ENCODE measurements around the gene DNAAF9.
A peak's percentile ranks its signal among the peaks of the same experiment; 100 is the strongest.
"Not testable (repeated sequence)": the region's sequence is repeated elsewhere in the genome, so short reads cannot be mapped to it uniquely, and the experiment has no call there.

Gene DNAAF9

DNA sequence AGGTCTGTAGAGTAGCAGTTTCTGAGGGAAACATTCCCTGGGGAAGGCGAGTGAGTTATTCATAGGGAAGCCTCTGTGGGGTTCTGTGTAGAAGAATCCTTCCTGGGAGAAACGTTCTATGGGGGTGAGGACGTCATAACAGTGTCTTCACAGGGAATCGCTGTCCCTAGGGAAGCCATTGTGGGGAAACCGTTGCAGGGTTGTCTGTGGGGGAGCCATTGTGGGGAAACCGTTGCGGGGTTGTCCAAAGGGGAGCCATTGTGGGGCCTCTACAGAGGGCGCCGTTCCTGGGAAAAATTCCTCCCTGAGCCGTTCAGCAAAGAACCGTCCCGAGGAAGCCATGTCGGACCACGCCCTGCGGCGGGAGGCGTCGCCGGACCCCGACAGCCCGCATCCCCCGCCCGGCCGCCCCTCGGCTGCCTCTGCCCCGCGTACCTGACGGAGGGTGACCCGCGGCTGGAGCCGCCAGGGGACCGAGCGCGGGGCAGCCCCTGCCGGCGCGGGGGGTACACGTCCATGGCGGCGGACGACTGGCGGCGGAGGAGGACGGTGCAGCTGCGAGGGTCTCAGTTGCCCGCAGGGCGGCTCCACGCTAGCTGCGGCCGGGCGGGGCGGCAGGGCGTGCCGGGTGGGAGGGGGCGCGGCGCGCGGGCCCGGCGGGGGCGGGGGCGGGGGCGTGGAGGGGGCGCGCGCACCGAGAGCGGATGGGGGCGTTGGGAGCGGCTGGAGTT lies at the start of gene DNAAF9:
Gene DNAAF9, minus strand, starts transcription at position 630 of the 731 bp plus-strand sequence. Its CDS starts 112 bp downstream, at position 518.
- peak; percentile 51 for DNase-seq

DNA sequence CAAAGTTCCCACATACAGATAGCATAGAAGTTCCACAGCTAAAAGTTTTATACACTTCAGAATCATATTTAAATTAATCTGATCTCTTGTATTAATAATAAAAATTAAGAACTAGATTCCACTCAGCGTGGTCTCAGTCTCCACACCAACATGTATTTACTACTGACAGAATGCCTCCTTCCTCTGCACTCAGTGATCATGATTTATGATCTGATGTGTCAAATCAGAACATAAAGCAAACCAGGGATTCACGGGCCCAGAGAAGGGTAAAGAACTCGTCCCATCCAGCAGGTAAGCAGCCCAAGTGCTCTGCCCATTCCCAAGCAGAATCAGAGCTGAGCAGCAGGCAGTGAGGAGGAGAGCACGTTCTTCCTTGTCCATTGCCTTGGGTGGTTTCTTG lies 49.2 kb upstream of the DNAAF9 start:
- DNase-seq = no peak

DNA sequence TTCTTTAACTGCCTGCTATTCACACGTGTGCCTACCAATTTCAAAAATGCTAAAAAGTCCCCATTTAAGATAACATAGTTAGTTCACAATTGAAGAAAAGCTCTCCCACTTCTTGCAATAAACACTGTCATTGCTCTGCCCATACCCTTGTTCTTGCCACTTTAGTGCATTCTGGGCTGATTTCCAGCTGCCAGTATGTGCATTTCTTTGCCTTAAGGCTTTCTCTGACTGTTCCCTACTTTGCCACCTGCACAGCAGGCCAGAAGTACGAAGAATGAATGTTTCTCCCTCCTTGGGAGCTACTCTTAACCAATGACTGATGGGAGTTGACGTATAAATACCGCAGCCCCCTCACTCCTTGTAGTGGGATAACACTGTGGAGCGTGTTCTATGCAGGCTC lies 47.4 kb upstream of the DNAAF9 start:
- no peak for DNase-seq

DNA sequence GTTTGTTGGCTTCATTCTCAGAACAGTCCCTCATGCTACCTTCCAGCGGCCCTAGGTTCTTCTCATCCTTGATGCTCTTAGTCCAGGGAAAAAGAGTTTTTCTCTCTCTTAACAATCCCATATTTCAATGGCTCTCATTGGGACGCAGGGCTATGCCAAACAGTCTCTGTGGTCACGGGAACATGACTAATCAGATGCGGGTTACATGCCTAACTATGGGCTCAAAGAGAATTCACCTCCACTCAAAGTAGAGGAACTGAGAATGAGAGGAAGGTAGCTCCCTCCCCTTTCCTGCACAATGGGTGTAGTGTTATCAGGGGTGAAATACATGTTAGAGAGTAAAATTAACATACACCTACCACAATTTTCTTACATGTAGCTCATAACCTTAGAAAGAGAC lies 45.2 kb upstream of the DNAAF9 start:
- no peak for DNase-seq

DNA sequence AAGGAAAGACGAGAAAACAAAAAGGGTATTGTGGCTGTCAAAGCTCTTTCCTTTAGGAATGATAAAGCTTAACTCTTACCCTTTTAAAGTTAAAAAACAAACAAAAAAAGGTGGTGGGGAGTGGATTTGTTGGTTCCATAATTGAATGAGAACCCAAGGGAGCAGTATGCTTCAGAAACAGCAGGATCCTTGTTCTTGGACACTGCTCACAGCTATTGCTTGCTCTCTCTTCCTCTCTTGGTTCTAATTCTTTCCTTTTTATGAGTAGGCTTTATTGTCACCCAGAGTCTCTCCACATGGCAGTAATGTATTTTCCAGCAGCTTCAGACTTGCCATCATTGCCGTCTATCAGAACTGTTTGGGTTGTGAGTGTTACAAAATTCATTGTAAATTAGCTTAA lies 44.7 kb upstream of the DNAAF9 start:
- DNase-seq = no peak

DNA sequence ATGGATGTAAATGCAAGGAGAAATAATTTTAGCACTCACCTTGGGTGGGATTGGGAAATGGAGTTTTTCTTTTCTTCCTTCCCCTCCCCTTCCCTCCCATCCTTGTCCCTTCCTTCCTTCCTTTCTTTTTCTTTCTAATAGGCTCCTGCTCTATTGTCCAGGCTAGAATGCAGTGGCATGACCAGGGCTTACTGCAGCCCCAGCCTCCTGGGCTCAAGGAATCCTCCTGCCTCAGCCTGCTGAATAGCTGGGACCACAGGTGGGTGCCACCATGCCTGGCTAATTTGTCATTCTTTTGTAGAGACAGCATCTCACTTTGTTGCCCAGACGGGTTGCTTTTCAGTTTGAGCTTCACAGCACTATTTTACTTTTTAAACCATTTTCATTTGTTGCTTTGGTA lies 41.9 kb upstream of the DNAAF9 start:
- DNase-seq = no peak

DNA sequence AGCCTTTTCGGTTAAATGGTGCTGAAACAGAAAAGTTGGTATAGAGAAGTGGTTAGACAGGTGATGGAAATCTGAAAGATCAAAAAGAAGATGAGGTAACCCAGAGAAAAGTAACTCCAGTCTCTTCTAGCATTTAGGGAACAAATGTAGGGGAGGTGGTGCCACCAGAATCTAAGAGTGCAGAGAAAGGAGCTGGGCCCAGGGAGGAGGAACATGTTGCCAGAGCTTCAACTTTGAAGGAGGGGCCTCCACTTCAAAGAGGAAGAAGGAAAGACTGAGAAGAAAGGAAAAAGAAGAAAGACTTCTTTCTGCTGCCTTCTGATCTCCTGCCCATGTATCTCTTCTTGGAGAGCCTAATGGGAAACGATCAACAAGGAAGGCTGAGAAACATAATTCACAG lies 39.9 kb upstream of the DNAAF9 start:
- no peak for DNase-seq

DNA sequence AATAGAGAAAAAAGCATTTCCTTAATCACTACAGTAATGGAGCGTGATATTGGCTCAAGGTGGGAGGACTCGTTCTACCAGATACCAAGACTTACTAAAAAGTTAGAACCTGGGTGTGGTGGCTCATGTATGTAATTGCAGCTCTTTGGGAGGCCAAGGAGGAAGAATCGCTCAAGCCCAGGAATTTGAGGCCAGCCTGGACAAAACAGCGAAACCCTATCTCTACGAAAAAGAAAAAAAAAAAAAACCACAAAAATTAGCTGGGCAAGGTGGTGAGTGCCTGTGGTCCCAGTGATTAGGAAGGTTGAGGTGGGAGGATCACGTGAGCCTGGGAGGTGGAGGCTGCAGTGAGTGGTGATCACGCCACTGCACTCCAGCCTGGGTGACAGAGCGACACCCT lies 39.3 kb upstream of the DNAAF9 start:
- no peak for DNase-seq

DNA sequence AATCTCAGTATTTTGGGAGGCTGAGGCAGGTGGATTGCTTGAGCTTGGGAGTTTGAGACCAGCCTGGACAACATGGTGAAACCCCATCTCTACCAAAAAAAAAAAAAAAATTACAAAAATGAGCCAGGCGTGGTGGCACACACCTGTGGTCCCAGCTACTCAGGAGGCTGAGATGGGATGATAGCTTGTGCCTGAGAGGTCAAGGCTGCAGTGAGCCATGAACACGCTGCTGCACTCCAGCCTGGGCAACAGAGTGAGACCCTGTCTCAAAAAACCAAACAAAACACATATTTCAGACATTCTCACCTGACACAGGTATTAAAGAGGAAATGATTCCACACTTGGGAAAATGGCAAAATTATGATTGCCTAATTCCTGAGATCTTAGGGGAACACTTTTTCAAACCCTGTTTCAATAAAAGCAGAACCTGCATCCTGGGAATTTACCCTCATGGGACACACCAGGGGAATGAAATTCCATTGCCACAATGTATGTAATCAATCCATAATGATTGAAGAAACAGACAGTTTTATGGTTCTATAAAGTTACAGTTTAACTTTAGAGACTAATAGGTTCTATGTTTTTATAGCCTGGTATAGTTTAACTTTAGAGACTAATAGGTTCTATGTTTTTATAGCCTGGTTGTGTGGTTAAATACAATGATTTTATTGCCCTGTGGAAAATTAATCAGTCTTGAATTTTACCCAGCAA lies 29.6 kb upstream of the DNAAF9 start:
- DNase-seq = no peak

DNA sequence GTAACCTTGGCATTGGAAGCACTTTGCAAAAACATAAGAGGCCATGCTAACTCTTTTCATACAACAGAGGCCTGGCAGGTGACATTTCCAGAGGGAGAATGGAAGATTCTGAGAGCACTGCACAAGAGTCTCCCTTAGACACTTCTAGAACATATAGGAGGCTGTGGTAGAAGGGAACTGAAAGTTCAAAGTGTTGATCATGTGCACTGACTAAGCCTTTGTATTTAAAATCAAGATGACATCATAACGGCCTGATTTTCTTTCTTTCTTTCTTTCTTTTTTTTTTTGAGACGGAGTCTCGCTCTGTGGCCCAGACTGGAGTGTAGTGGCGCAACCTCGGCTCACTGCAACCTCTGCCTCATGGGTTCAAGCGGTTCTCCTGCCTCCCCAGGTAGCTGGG lies 26.8 kb upstream of the DNAAF9 start:
- DNase-seq = no peak

DNA sequence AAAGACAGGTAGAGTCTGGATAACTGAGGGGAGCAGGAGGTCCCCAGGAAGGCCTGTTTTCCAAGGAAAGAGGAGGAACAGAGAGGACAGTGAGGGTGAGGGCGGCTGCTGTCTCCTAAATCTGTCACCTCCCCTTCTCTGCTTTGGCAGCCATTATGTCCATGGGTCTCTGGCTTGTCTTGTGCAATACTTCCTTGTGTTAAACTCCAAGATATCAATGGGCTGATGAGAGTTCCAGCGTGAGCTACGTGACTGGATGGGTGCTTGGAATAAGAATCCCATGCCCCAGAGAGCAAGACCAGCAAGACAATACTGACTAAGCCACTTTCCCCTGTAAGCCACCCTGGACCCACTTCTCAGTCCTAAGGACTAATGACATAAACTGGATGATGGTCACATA lies 26.3 kb upstream of the DNAAF9 start:
- DNase-seq = no peak

DNA sequence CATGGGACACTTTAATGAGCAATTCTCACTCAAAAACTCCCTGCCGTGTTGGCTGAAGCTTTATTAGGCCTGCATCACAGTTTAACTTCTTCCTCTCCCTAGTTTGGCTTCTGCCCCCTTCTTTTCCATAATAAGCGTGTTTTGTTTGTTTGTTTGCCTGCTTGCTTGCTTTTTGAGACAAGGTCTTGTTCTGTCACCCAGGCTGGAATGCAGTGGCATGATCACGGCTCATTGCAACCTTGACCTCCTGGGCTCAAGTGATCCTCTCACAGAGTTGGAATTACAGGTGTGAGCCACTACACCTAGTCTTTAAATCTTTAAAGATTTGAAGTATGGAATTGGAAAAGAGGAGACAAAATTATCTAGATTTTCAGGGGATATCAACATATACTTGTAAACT lies 25.4 kb upstream of the DNAAF9 start:
- DNase-seq = no peak

DNA sequence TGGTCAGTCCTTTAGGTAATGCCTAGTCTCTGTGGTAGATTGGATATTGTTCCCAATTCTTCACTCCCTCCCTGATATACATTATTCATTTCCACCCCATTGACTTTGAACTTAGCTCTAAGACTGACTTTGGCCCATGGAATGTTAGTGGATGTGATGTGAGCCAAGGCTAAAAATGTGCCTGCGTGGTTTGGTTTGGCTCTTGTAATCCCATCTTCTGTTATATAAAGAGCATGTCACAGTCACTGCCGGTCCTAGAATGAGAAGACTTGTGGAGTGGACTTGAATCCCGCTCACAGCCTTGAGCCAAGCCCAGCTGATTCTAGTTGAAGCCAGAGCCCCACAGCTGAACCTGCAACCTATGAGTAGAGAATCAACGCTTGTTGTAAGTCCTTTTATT lies 23.6 kb upstream of the DNAAF9 start:
- no peak for DNase-seq

DNA sequence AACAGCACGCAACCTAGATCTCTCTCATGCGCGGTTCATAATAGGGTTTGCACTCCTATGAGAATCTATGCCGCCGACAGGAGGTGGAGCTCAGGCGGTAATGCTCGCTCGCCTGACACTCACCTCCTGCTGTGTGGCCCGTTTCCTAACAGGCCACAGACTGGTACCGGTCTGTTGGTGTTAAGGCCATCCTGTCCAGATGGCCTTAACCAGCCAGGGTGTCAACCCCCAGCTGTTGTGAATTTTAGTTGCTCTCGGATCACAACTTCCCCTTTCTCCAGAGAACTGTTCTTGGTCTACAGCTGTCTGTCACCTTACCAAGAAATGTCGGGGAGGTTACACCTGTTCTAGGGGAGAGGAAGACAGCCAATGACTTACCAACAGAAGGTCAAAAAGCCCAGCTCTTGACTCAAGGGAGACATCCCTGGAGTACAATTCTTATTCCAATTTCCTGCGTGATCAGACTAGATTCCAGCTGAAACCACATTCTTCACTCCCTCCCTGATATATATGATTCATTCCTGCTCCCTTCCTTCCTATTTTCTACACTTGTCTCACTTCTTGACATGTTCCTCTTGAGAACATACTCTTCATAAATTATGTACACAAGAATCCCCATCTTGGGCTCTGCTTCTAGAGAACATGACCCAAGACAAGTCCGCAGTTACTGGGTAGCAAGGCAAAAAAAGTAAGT lies 23.1 kb upstream of the DNAAF9 start:
- DNase-seq = no peak

DNA sequence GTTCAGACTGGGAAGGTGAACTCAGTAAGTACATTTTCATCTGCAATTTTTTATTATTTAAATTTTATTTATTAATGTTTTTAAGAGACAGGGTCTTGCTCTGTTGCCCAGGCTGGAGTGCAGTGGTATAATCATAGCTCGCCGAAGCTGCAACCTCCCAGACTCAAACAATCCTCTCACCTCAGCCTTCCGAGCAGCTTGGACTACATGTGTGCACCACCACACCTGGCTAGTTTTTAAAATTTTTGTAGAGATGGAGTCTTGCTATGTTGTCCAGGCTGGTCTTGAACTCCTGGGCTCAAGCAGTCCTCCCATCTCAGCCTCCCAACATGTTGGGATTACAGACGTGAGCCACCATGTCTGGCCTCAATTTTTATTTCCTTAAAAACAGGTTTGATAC lies 19.3 kb upstream of the DNAAF9 start:
- DNase-seq = not testable (repeated sequence)

DNA sequence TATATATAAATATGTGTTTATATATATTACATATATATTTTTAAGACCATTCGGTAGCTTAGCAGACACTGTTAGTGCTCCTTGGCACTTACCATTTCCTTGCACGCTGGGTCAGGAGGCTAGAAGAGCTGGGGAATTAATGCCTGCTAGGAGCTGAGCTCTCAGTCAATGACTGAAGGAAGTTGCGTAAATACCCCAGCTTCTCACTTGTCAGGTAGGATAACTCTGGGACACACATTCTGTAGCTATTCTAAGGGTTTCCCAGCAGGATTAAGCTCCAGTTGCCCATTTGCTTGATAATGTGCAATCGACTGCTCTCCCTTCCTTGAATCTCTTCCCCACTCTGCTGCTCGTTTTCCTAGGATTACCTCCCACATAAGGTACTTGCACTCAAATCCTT lies 15.7 kb upstream of the DNAAF9 start:
- DNase-seq = no peak

DNA sequence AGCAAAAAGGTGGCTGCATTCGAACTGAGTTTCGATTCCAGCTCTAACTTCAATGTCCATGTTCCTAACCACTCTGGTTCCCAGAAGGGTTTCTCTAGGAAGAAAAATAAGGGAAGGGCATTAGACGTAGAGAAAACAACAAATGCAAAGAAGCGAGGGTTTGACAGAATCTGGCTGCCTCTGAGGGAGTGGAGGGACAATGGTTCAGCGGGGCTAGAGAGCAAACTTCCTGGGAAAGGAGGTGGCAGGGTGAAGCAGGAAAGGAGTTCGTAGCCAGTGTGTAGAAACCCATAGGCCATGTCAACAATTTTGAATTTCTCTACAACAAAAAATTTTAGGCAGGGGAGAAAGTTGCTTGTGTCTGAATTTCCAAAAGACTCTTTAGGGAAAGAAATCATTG lies 14.5 kb upstream of the DNAAF9 start:
- DNase-seq = no peak

DNA sequence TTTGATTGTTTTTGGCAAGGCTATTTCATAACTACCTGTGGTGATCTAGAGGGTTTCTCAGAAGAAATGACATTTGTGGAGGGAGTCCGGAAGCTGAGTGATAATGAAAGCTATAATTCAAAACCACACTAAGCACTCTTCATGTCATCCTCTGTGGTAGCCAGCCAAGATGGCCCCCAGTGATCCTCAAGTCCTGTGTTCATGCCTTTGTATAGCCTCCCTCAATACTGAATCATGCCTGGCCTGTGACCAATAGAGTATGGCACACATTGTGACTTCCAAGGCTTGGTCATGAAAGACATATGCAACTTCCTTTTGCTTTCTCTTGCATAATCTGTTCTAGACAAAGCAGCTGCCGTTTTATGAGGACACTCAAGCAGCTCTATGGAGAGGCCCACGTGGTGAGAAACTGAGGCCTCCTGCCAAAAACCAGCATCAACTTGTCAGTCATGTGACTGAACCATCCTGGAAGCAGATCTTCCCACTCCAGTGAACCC lies 12.8 kb upstream of the DNAAF9 start:
- DNase-seq = no peak

DNA sequence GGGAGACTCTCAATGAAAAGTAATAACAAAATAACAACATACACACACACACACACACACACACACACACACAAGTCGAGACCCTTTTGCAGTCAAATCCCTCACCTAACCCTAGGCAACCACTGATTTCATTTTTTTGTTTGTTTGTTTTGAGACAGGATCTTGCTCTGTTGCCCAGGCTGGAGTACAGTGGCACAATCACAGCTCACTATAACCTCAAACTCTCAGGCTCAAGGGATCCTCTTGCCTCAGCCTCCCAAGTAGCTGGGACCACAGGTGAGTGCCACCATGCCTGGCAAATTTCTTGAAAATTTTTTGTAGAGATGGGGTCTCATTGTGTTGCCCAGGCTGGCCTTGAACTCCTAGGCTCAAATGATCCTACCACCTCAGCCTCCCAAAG lies 10.7 kb upstream of the DNAAF9 start:
- not testable (repeated sequence) for DNase-seq

DNA sequence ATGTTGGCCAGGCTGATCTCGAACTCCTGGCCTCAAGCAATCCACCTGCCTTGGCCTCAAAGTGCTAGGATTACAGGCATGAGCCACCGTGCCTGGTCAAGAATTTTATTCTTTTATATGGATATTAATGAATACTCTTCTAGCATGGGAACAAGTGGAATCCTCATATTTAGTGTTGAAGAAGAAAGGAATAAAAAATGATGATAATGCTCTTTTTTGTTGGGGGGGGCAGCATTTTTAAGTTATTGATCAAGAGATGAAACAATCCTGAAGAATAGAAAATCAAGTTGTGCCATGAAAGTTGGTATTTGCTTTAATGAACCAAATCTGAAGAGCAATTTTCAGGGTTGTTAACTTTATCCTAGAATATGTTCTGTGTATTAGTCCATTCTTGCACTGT lies 6.7 kb upstream of the DNAAF9 start:
- no peak for DNase-seq

DNA sequence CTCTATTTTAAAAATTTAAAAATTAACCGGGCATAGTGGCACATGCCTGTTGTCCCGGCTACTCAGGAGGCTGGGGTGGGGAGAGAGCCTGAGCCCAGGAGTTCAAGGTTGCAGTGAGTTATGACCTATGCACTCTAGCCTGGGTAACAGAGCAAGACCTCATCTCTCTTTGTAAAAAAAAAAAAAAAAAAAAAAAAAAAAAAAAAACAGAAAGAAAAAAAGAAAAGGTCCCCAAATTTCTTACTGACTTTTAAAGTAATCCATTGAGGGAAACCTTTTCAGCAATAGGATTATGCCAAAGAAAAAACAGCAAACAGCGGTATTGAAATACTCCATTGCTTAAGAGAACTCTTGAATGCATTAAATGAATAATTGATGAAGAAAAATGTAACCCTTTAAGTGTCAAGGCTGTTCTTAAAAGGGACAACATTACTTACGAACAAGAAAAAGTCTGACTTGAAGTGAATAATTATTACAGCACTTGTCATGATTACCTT lies 6.0 kb upstream of the DNAAF9 start:
- DNase-seq = no peak

DNA sequence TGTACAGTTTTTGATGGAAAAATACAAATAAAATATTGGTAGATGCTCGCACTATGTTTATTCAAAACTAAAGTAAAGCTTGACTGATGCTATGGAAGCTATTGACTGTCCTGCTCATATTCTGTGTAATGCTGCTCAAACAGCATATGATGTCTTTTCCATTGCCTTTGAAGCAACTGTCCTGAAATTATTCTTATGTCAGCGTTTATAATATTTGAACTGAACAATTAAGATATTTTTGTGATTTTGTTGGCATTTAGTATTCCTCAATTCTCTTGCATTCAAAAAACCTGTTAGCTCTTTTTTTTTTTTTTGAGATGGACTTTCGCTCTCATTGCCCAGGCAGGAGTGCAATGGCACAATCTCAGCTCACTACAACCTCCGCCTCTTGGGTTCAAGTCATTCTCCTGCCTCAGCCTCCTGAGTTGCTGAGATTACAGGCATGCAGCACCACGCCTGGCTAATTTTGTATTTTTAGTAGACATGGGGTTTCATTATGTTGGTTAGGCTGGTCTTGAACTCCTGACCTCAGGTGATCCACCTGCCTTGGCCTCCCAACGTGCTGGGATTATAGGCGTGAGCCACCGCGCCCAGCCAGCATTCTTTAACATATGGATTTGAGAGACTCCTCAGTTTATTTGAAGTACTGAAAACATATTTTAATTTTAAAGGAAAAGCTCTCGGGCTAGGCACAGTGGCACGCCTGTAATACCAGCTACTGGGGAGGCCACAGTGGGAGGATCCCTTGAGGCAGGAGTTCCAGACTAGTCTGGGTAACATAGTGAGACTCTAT lies 5.3 kb upstream of the DNAAF9 start:
- no peak for DNase-seq

DNA sequence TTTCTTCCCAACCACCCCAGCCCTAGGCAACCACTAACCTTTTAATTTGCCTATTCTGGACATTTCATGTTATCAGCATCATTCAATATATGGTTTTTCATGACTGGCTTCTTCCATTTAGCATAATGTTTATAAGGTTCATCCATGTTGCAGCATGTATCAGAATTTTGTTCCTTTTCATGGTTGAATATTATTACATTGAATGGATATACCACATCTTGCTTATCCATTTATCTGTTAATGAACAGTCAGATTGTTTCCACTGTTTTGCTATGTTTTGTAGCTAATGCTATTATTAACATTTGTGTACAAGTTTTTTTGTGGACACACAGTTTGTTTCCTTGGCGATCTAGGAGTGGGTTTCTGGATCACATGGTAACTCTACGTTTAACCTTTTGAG lies 3.0 kb upstream of the DNAAF9 start:
- DNase-seq = no peak

Measured in NCI-H146 (cell line).